GM23248 (cell line): ENCODE data around the gene SLC31A2. TPM values are rescaled to one million over a fixed set of nuclear protein-coding genes. Genes with fewer than 3 reads are reported as not detected.
"Not testable (repeated sequence)": the region's sequence is repeated elsewhere in the genome, so short reads cannot be mapped to it uniquely, and the experiment has no call there.

Experiments used
- DNase-seq: peaks from one replicate; pipeline ENCODE4 v3.0.0-alpha.2; 2015
- H2AFZ ChIP-seq: fragments of 200-600 bp; sonication (generic); 2 replicates; pipeline ENCODE4 v1.6.1; 2016; ENCODE audit warnings: antibody characterized with exemption
- H3F3A ChIP-seq: fragments of 200-600 bp; sonication (generic); 2 replicates; pipeline ENCODE4 v1.6.1; 2016; ENCODE audit warnings: mild to moderate bottlenecking, antibody characterized with exemption, mixed run types; ENCODE audit not compliant: insufficient read depth
- H3K27ac ChIP-seq: fragments of 200-600 bp; sonication (generic); 2 replicates; pipeline ENCODE4 v1.5.1; 2016; ENCODE audit warnings: mild to moderate bottlenecking
- H3K27me3 ChIP-seq: fragments of 200-600 bp; sonication (generic); replicated peaks from 2 replicates; pipeline ENCODE4 v1.6.1; 2016; ENCODE audit warnings: mild to moderate bottlenecking; ENCODE audit not compliant: insufficient read depth
- H3K36me3 ChIP-seq: fragments of 200-600 bp; sonication (generic); 2 replicates; pipeline ENCODE4 v1.6.1; 2016; ENCODE audit warnings: low read depth, mild to moderate bottlenecking
- H3K4me1 ChIP-seq: fragments of 200-600 bp; sonication (generic); 2 replicates; pipeline ENCODE4 v1.6.1; 2016; ENCODE audit warnings: mild to moderate bottlenecking; ENCODE audit not compliant: insufficient read depth
- H3K4me2 ChIP-seq: fragments of 200-600 bp; sonication (generic); one replicate; pipeline ENCODE4 v1.6.1; 2016; ENCODE audit warnings: mild to moderate bottlenecking; ENCODE audit not compliant: unreplicated experiment
- H3K4me3 ChIP-seq: fragments of 200-600 bp; sonication (generic); 2 replicates; pipeline ENCODE4 v1.5.1; 2016; ENCODE audit warnings: mild to moderate bottlenecking
- H3K79me2 ChIP-seq: fragments of 200-600 bp; sonication (generic); 2 replicates; pipeline ENCODE4 v1.6.1; 2016; ENCODE audit warnings: mild to moderate bottlenecking; ENCODE audit not compliant: insufficient read depth
- H3K9ac ChIP-seq: fragments of 200-600 bp; sonication (generic); 2 replicates; pipeline ENCODE4 v1.6.1; 2016; ENCODE audit warnings: mild to moderate bottlenecking
- H3K9me2 ChIP-seq: fragments of 200-600 bp; sonication (generic); 2 replicates; pipeline ENCODE4 v1.6.1; 2016; ENCODE audit warnings: mixed run types, mild to moderate bottlenecking, moderate library complexity; ENCODE audit not compliant: insufficient read depth
- H3K9me3 ChIP-seq: fragments of 200-600 bp; sonication (generic); one replicate; pipeline ENCODE4 v1.6.1; 2017; ENCODE audit warnings: low read depth
- H4K20me1 ChIP-seq: fragments of 200-600 bp; sonication (generic); 2 replicates; pipeline ENCODE4 v1.6.0; 2016; ENCODE audit not compliant: insufficient read depth
- EZH2 ChIP-seq: fragments of 200-600 bp; sonication (generic); IDR thresholded peaks from 2 replicates; pipeline ENCODE4 v1.6.1; 2018; ENCODE audit warnings: antibody characterized with exemption, mild to moderate bottlenecking; ENCODE audit not compliant: insufficient read depth, poor library complexity, severe bottlenecking
- EZH2phosphoT487 ChIP-seq: fragments of 200-600 bp; sonication (generic); IDR thresholded peaks from 2 replicates; pipeline ENCODE4 v1.6.1; 2018; ENCODE audit warnings: antibody characterized with exemption, moderate library complexity, mild to moderate bottlenecking, low read depth; ENCODE audit not compliant: insufficient read depth
- WGBS, 2 experiments: methylation state at CpG; one replicate each; pipeline ENCODE4 v1.1.6; 2015 to 2017; ENCODE audit warnings: low lambda C conversion rate in 2 of 2, low coverage in 1 of 2; ENCODE audit errors: missing lambda C conversion rate in 2 of 2; 5-methylcytosine and 5-hydroxymethylcytosine counted together
- in situ Hi-C: fragments of 300-500 bp; cut with MboI; formaldehyde crosslinking; loops from 2 replicates; pipeline ENCODE4 v1.15.0; 2020
- polyA plus RNA-seq: library from polyadenylated mRNA; unstranded; fragments of >200 nt; fragmentation: Nextera tagmentation; extraction: Ambion mirVana; gene quantifications from 2 replicates; pipeline ENCODE4 v1.2.1, GENCODE V29; 2016
- total RNA-seq: library from RNA; depleted of rRNA; stranded (reverse); fragments of >200 nt; shearing (Covaris generic); gene quantifications from 2 replicates; pipeline ENCODE4 v1.2.3, GENCODE V29; 2014

Gene SLC31A2
- total and polyA plus RNA-seq, 2 experiments from 2014 or later: 15.0 to 20.8 TPM

DNA sequence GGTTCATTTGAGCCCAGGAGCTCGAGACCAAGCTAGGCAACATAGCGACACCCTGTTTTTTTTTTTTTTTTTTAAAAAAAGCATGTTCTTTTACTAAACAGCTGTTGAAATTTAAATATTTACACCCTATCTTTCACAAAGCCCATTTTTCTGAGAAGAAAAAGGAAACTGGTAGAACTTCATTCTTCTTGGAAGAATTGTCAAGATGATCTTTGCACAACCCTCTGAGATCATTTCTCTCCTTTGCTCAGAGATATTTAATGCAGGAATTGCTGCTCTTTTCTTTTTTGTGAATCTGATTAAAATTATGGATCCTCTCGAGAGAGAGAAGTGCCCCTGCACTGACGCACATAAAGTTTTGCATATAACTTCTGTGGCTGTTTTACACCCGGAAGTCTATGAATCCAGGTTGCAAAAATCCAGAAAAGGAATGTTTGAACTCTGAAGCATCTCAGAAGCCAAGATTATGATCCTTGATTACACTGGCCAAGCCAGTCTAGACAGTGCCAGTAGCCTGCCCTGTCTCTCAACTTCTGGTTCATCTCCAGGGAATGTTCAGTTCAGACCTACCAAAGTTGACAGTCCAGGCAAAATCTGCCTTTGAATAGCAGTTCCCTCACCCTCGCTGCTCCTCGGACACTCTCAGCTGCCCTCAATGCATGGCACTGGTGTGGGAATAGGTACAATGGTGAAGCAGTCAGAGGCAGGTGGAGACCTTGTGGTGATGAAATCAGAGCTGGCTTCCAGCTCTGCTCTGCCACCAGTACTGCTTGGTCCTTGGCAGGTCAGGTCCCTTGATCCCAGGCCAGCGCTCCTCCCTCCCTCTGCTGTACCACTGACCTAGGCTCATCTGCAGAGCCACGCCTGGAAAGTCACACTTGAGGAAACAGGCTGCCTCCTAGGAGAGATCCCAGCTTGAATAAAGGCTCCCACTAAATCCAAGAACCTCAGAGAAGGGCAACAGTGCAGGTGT is 13.3 kb upstream of the SLC31A2 start:
- H3K79me2 ChIP-seq: no peaks in the 10 kb centered on the region
- no peak overlapping the region for H3K4me3 ChIP-seq
- no peak overlapping the region for H2AFZ ChIP-seq
- H3K36me3 ChIP-seq: no peaks in the 10 kb centered on the region
- no peaks in the 10 kb centered on the region for H3F3A ChIP-seq
- no peak overlapping the region for H3K4me2 ChIP-seq
- peaks cover 8% of the 10 kb centered on the region; the same call in 1 of the 2 replicates for H3K27me3 ChIP-seq
- TF ChIP-seq EZH2phosphoT487 (no peak), EZH2 (no peak)
- H3K27ac ChIP-seq: no peak overlapping the region
- no peaks in the 10 kb centered on the region for H3K9me2 ChIP-seq
- in situ Hi-C loops: no loop called here
- H3K9me3 ChIP-seq: no peaks in the 10 kb centered on the region
- 37 to 45% methylated on average over 9 of the region's 9 CpGs for WGBS, 2 experiments
- H4K20me1 ChIP-seq: no peaks in the 10 kb centered on the region
- no peaks in the 10 kb centered on the region for H3K4me1 ChIP-seq
- no peak overlapping the region for H3K9ac ChIP-seq
- DNase-seq: no peak

DNA sequence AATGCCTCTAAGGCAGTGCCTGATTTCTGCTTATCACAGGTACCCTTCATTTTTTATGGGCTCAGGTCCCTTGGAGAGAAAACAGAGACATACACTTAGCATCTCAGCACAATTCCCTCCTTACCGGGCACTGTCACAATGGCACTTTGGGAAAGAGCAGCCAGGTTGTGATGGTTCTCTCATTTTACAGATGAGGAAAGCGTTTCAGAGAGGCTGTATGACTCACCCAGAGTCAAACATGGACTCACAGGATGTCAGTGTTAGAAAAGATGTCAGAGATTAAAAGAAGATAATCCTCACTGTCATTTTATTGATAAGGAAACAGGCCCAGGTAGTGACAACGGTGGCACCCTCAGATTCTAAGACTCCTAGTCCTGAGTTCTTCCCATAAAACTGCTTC is 12.0 kb upstream of the SLC31A2 start:
- Histone ChIP-seq H3K9me3 (no peaks in the 10 kb centered on the region), H3F3A (no peaks in the 10 kb centered on the region), H3K9me2 (no peaks in the 10 kb centered on the region), H3K4me2 (no peak overlapping the region), H2AFZ (no peak overlapping the region), H4K20me1 (no peaks in the 10 kb centered on the region), H3K27ac (no peak overlapping the region), H3K4me3 (no peak overlapping the region), H3K27me3 (peaks cover 11% of the 10 kb centered on the region; the same call in 1 of the 2 replicates), H3K9ac (no peak overlapping the region), H3K4me1 (no peaks in the 10 kb centered on the region), H3K79me2 (no peaks in the 10 kb centered on the region), H3K36me3 (no peaks in the 10 kb centered on the region)
- TF ChIP-seq EZH2: no peak
- TF ChIP-seq EZH2phosphoT487: no peak
- 35 to 39% methylated on average over 3 of the region's 3 CpGs for WGBS, 2 experiments
- DNase-seq: no peak
- in situ Hi-C loops: no loop called here

DNA sequence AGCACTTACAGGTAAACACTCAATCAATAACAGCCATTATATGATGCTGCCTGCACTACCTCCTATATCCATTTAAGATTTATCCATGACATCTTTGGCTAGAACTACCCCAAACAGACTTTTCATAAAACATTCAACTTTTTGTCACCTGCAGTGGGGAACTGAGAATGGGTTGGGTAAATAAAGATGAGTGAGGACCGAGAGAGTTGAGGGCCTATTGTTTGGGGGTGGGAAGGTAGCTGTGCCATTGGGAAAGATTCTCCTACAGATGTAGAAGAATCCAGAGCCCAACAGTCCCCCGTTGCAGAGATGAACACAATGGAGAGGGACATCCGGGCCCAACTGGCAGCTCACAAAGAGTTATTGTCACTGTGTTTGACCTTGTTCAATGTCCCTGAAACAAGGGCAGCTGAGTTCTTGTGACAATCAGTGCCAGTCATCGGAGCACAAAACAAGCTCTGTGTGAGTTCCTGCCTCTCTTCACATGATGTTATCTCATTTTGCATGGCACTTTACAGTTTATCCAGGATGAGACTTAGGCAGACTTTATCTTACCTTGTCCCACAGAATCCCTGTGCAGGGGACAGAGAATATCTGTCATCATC is 11.5 kb upstream of the SLC31A2 start:
- in situ Hi-C loops: no loop called here

DNA sequence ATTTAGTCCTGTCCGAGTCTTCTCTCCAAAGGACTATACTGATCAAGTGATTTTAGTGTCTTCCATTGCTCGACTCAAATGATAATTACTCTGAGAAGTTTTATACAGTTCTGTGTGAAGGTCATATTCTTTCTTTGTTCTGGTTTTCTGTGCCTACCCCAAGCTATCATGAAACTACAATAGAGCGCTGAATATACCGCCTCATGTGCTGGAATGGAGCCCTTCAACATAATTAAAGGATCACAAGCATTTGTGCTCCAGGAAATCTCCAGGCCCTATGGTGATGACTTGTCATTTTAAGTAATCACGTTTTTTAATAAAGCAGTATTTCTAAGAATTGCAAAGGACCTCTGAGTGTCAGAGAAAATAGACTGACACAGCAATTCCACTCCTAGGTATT is 10.9 kb upstream of the SLC31A2 start:
- in situ Hi-C loops: no loop called here
- H3K4me2 ChIP-seq: no peak overlapping the region
- TF ChIP-seq EZH2phosphoT487 (no peak), EZH2 (no peak)
- no peaks in the 10 kb centered on the region for H3K79me2 ChIP-seq
- H3K4me3 ChIP-seq: no peak overlapping the region
- no peaks in the 10 kb centered on the region for H3K9me3 ChIP-seq
- no peaks in the 10 kb centered on the region for H3K4me1 ChIP-seq
- no peak for DNase-seq
- H2AFZ ChIP-seq: no peak overlapping the region
- H3K9ac ChIP-seq: no peak overlapping the region
- peaks cover 11% of the 10 kb centered on the region for H3K27me3 ChIP-seq
- no peak overlapping the region for H3K27ac ChIP-seq
- no peaks in the 10 kb centered on the region for H3K36me3 ChIP-seq
- WGBS, 2 experiments: 46 to 54% methylated on average over 5 of the region's 5 CpGs
- H3F3A ChIP-seq: no peaks in the 10 kb centered on the region
- H4K20me1 ChIP-seq: no peaks in the 10 kb centered on the region
- H3K9me2 ChIP-seq: no peaks in the 10 kb centered on the region

More for the DNA sequence above, 11.5 kb upstream of the SLC31A2 start:
- peaks cover 9% of the 10 kb centered on the region; the same call in 1 of the 2 replicates for H3K27me3 ChIP-seq
- DNase-seq: no peak
- no peak overlapping the region for H3K9ac ChIP-seq
- no peak overlapping the region for H2AFZ ChIP-seq
- H3K4me3 ChIP-seq: no peak overlapping the region
- H3K9me3 ChIP-seq: no peaks in the 10 kb centered on the region
- no peaks in the 10 kb centered on the region for H3K4me1 ChIP-seq
- no peaks in the 10 kb centered on the region for H3K36me3 ChIP-seq
- no peaks in the 10 kb centered on the region for H3F3A ChIP-seq
- TF ChIP-seq EZH2 (no peak), EZH2phosphoT487 (no peak)
- H3K79me2 ChIP-seq: no peaks in the 10 kb centered on the region
- no peak overlapping the region for H3K4me2 ChIP-seq
- WGBS, 2 experiments: 41 to 43% methylated on average over 4 of the region's 4 CpGs
- H4K20me1 ChIP-seq: no peaks in the 10 kb centered on the region
- H3K9me2 ChIP-seq: no peaks in the 10 kb centered on the region
- H3K27ac ChIP-seq: no peak overlapping the region

DNA sequence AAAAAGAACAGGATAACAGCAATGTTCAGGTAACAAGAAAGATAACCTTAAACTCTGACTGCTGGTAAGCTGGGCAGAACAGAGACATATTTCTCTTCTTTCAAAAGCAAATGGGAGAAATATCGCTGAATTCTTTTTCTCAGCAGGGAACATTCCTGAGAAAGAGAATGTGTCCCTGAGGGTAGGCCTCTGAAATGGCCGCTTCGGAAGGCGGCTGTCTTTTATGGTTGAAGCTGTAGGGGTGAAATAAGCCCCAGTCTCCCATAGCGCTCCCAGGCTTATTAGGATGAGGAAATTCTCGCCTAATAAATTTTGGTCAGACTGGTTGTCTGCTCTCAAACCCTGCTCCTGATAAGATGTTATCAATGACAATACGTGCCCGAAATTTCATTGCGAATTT is 9.9 kb upstream of the SLC31A2 start:
- DNase-seq, H3K4me2 ChIP-seq, H3K36me3 ChIP-seq, H2AFZ ChIP-seq, H3K4me3 ChIP-seq, H3F3A ChIP-seq, H3K9me2 ChIP-seq, H3K9me3 ChIP-seq, in situ Hi-C loops, H3K27ac ChIP-seq, H3K9ac ChIP-seq, H4K20me1 ChIP-seq, H3K4me1 ChIP-seq, H3K79me2 ChIP-seq: not testable (repeated sequence)
- peaks cover 21% of the 10 kb centered on the region for H3K27me3 ChIP-seq
- 69 to 73% methylated on average over 9 of the region's 9 CpGs for WGBS, 2 experiments
